Breast epithelium (tissue), 4 donors: ENCODE data around the gene KIF26B. TPM values are rescaled to one million over a fixed set of nuclear protein-coding genes. Genes with fewer than 3 reads are reported as not detected.

Experiments used
- DNase-seq, 2 donors: peaks; one replicate each; pipeline ENCODE4 v3.0.0-alpha.2; 2019; ENCODE audit warnings: low spot score in 2 of 2
- H3K27ac ChIP-seq, 2 donors: fragments of 200-600 bp; sonication (generic) in 1 of 2; one replicate each; pipeline ENCODE4 v1.5.1; 2016 to 2019; ENCODE audit warnings: mild to moderate bottlenecking in 1 of 2
- H3K27me3 ChIP-seq, 2 donors: fragments of 200-600 bp; sonication (generic) in 1 of 2; one replicate each; pipeline versions ENCODE4 v1.5.1 to v1.6.0; 2017 to 2019; ENCODE audit warnings: control low read depth in 1 of 2, mild to moderate bottlenecking in 1 of 2
- H3K36me3 ChIP-seq: fragments of 200-600 bp; one replicate; pipeline ENCODE4 v1.5.1; 2019
- H3K4me1 ChIP-seq, 2 donors: fragments of 200-600 bp; sonication (generic); one replicate each; pipeline ENCODE4 v1.5.1; 2016 to 2019; ENCODE audit warnings: control low read depth in 1 of 2
- H3K4me3 ChIP-seq, 3 donors: fragments of 200-600 bp; sonication (generic); 1 replicate in 2 of 3; 2 replicates in 1 of 3; pipeline ENCODE4 v1.5.1; 2016 to 2019; ENCODE audit warnings: mild to moderate bottlenecking in 3 of 3, moderate library complexity in 2 of 3
- H3K9me3 ChIP-seq, 2 donors: fragments of 200-600 bp; sonication (generic) in 1 of 2; one replicate each; pipeline ENCODE4 v1.5.1; 2016 to 2019; ENCODE audit warnings: control low read depth in 1 of 2
- POLR2A ChIP-seq: fragments of 450-650 bp; IDR thresholded peaks from one replicate; pipeline ENCODE4 v1.6.1; 2016; ENCODE audit warnings: antibody characterized with exemption, mild to moderate bottlenecking, moderate library complexity
- POLR2AphosphoS5 ChIP-seq, 3 donors: sonication (generic); formaldehyde crosslinking; IDR thresholded peaks; one replicate each; pipeline ENCODE4 v1.6.1; 2017; ENCODE audit warnings: antibody characterized with exemption in 3 of 3
- intact Hi-C: fragments of 100-400 bp; cut with DNase I; formaldehyde crosslinking; loops from one replicate; pipeline ENCODE4 v1.15.1; 2023; ENCODE audit warnings: low total_unique reads
- total RNA-seq, 3 donors: library from RNA; depleted of rRNA; stranded (reverse); fragments of >200 nt; gene quantifications; one replicate each; pipeline ENCODE4 v1.1.0, GENCODE V29; 2016
- TF ChIP-seq, protein P1 (sequence below), 3 donors: fragments of 450-650 bp; IDR thresholded peaks; one replicate each; pipeline ENCODE4 v1.5.1; 2016 to 2017; ENCODE audit warnings: antibody characterized with exemption in 3 of 3, mild to moderate bottlenecking in 3 of 3, moderate library complexity in 3 of 3

The KIF26B gene
- total RNA-seq, 3 donors from 2014 or later, result 0.32 to 1.0 (median 0.33) TPM

DNA sequence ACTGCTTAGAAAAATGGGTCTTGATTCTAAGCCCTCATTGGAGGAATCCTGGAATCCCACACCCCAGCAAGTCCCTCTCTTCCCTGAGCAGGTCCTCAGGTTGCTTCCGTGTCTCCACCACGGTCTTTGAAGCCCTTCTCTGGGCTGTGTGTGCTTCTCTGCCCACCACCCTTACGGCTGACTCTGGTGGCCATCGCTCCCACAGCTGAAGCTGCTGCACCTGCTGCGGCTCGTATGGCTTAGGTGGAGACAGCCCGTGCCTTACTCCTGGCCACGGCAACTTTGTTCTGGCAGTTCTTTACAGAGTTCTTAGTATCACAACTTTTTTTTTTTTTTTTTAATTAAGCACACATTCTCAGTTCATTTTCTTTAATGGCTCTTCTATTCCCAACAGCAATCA lies 10.9 kb upstream of the KIF26B start:
- Histone ChIP-seq H3K36me3 (no peaks in the 10 kb centered on the region), H3K4me1 (no peaks in the 10 kb centered on the region), H3K9me3 (no peaks in the 10 kb centered on the region), H3K4me3 (no peak overlapping the region), H3K27ac (no peak overlapping the region), H3K27me3 (no peaks in the 10 kb centered on the region)
- TF ChIP-seq POLR2A (no peak), POLR2AphosphoS5 (IDR thresholded peaks at IDR 0.05) (no peak)
- TF ChIP-seq, protein P1, sequence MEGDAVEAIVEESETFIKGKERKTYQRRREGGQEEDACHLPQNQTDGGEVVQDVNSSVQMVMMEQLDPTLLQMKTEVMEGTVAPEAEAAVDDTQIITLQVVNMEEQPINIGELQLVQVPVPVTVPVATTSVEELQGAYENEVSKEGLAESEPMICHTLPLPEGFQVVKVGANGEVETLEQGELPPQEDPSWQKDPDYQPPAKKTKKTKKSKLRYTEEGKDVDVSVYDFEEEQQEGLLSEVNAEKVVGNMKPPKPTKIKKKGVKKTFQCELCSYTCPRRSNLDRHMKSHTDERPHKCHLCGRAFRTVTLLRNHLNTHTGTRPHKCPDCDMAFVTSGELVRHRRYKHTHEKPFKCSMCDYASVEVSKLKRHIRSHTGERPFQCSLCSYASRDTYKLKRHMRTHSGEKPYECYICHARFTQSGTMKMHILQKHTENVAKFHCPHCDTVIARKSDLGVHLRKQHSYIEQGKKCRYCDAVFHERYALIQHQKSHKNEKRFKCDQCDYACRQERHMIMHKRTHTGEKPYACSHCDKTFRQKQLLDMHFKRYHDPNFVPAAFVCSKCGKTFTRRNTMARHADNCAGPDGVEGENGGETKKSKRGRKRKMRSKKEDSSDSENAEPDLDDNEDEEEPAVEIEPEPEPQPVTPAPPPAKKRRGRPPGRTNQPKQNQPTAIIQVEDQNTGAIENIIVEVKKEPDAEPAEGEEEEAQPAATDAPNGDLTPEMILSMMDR (IDR thresholded peaks at IDR 0.05), result no peak
- intact Hi-C loops, result no loop called here
- DNase-seq, result no peak

DNA sequence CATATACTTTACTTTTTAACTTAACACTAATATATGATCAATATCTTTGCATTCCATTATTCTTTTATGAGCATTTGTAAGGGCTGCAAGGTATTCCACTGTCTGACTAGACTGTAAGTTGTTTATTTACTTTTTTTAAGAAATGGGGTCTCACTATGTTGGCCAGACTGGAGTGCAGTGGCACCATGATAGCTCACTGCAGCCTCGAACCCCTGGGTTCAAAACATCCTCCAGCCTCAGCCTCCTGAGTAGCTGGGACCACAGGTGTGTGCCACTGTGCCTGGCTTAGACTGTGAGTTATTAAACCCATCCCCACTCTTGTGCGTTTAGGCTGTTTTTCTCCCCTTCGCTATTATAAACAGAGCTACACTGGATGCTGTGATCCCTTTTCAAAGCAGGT lies 6.7 kb upstream of the KIF26B start:
- intact Hi-C loops, result no loop called here
- Histone ChIP-seq H3K4me1 (no peaks in the 10 kb centered on the region), H3K9me3 (no peaks in the 10 kb centered on the region), H3K27me3 (no peaks in the 10 kb centered on the region), H3K27ac (no peak overlapping the region), H3K4me3 (no peak overlapping the region), H3K36me3 (no peaks in the 10 kb centered on the region)
- DNase-seq, result no peak
- TF ChIP-seq POLR2A (no peak), POLR2AphosphoS5 (IDR thresholded peaks at IDR 0.05) (no peak)
- TF ChIP-seq, protein P1 (IDR thresholded peaks at IDR 0.05), result no peak

DNA sequence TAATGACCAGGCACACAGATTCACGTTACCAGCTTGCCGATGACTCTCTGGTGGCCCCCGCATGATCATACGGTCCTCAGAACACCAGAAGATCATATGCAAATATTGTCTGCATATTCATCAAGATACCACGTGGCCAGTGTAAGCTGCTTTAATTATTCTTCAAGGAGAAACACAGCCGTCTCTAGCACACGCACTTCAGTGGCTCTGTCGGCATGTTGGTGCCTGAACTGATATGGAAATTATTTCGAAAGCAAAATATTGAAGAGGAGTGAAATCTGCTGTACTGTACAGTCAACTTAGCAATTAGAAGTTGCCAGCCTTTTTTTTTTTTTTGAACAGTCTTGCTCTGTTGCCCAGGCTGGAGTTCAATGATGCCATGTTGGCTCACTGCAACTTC lies 5.9 kb upstream of the KIF26B start:
- no peak overlapping the region for H3K4me3 ChIP-seq
- no peaks in the 10 kb centered on the region for H3K27me3 ChIP-seq
- H3K36me3 ChIP-seq, result no peaks in the 10 kb centered on the region
- H3K9me3 ChIP-seq, result no peaks in the 10 kb centered on the region
- no peak for TF ChIP-seq POLR2AphosphoS5 (IDR thresholded peaks at IDR 0.05)
- TF ChIP-seq, protein P1 (IDR thresholded peaks at IDR 0.05), result no peak
- H3K27ac ChIP-seq, result no peak overlapping the region
- no peak for DNase-seq
- intact Hi-C loops, result no loop called here
- peaks cover 0 to 6% of the 10 kb centered on the region in 2 donors for H3K4me1 ChIP-seq

DNA sequence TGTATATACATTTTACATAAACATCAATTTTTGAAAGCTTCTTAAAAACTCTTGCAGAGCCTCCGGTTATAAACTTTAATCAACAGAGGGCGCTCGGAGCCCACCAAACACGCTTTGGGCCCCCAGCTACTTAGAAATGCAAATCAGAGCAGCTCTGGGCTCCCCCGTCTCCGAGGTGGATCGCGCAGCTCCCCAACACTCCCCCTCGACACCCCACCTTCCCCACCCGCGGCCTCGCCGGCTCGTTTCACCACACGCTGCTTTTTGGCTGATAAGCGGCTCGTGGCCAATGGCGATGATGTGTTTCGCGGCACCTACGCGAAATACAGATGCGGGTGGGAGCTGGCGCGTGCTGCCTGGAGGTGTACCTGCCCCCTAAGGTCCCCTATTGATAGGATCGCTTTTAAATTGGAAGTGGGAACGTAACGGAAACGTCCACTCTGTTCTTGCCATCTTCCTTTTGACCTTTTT lies 1.7 kb upstream of the KIF26B start:
- TF ChIP-seq, protein P1 (IDR thresholded peaks at IDR 0.05), result peak in 2 of 3 donors; percentile 43 to 49
- no peak for TF ChIP-seq POLR2AphosphoS5 (IDR thresholded peaks at IDR 0.05)
- no peak for TF ChIP-seq POLR2A
- Histone ChIP-seq H3K4me1 (peaks cover 0 to 10% of the 10 kb centered on the region in 2 donors), H3K27ac (no peak overlapping the region), H3K36me3 (no peaks in the 10 kb centered on the region), H3K27me3 (no peaks in the 10 kb centered on the region), H3K9me3 (no peaks in the 10 kb centered on the region), H3K4me3 (peak overlapping the region; percentile 48 to 68 (median 54))
- intact Hi-C loops, result no loop called here
- peak in 1 of 2 donors; percentile 27 for DNase-seq

DNA sequence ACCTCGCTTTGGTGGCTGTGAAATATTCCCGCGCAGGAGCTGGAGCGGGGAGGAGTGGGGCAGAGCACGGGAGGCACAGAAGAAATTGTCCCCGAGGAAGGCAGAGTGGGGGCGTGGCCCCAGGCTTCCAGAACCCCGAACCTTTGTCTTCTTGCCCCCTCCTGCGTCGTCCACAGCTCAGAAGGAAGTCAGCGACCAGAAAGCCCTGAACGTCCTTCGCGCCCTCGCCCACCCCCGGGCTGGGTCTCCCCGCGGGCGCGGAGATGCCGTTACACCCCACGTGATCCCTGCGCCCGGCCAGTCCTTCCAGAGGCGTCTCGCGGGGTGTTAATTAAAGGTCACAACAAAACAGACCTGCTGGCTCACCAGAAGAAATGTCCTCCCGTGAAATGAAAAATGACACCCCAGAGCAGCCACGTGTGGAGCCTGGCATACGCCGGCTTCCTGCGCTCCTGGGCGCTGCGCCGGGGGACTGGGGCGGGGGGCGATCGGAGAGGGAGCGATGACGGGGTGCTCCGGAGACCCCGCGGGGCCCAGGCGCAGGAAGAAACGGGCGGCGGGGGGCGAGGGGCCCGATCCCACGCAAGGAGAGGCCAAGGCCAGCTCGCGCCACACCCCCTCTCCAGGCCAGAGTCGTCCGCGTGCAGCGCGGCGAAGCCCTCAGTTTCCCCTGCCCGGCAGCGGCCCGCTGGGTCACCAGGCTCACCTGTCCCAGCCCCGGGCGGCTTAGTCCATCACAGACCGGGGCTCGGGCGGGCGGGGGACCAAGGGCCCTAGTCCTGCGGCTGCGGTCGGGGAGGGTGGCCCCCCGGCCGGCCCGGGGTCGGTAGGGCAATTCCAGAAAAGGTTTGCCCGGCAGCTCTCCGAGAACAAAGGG lies 995 bp upstream of the KIF26B start:
- peaks cover 0 to 10% of the 10 kb centered on the region in 2 donors for H3K4me1 ChIP-seq
- no peak overlapping the region for H3K27ac ChIP-seq
- H3K4me3 ChIP-seq, result peak overlapping the region; percentile 48 to 68 (median 54)
- no peaks in the 10 kb centered on the region for H3K27me3 ChIP-seq
- intact Hi-C loops, result no loop called here
- H3K36me3 ChIP-seq, result no peaks in the 10 kb centered on the region
- TF ChIP-seq, protein P1 (IDR thresholded peaks at IDR 0.05), result no peak
- TF ChIP-seq POLR2AphosphoS5 (IDR thresholded peaks at IDR 0.05), result no peak
- no peak for TF ChIP-seq POLR2A
- H3K9me3 ChIP-seq, result no peaks in the 10 kb centered on the region
- no peak for DNase-seq
